Measurements from ENCODE around the gene IL4I1.

The IL4I1 gene

DNA sequence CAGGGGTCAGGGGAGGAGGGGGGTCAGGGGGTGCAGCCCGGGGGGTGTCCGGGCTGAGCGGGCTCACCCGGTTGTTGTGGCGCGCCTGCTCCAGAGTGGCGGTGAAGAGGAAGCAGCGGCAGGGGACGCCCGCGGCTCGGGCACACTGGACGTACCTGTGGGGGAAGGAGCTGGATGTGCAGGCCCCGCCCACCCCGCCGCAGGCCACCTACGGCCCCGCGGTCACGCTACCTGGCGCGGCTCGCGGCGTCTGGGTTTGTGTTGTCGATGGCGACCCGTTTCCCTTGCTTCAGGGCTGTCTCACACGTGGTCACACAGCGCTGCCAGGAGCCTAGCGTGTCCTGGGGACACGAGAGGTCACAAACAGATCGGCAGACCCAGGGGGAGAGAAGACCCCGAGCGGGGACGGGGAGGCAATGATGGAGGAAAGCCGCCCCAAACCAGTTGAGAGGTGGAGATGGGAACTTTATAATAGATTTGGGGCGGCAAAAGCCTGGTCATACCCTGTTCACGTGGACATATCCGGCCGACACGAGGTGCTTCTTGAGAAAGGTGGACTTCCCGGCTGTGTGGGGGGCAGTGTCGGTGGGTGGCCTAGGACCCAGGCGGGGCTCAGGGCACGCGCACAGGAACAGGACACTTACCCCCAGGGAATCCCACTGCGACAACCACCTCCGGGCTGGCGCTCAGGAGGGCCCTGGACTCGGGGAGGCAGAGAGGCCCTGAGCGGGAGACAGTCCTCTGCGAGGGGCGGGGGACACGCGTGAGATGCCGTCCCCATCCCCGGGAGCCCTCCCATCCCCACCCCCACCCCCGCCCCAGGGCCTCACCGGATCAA lies 34.9 kb downstream of the IL4I1 start:
- FAIRE-seq = no peak

DNA sequence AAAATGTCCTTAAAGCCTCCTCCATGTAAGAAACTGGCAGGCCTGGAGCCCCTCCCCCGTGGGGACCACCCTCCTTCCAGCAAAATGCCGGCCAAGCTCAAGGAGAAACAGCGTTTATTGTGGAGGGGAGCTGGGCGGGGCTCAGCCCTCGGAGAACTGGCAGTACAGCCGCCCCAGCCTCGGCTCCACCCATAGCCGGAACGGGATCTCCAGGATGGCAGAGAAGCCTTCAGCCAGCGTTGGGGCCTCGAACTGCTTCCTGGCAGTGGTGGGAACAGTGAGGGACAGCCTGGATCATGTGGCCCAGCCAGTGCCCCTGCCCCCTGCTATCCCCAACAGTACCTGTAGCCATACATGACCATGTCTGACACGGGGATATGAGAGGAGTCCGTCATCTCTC lies 35.6 kb downstream of the IL4I1 start:
- FAIRE-seq = no peak

GRCh38 chr19:49860336-49861102 lies 36.2 kb downstream of the IL4I1 start:
- FAIRE-seq = no peak

GRCh38 chr19:49859682-49860335 lies 36.9 kb downstream of the IL4I1 start:
- no peak for FAIRE-seq

- FAIRE-seq = no peak
These were observed 38.4 kb downstream of the IL4I1 start for GRCh38 chr19:49858088-49858985.

GRCh38 chr19:49857838-49858087 lies 38.9 kb downstream of the IL4I1 start:
- FAIRE-seq = no peak

GRCh38 chr19:49857061-49857837 lies 39.4 kb downstream of the IL4I1 start:
- FAIRE-seq = no peak

- no peak for FAIRE-seq
These were observed 40.1 kb downstream of the IL4I1 start for GRCh38 chr19:49856574-49857021.

DNA sequence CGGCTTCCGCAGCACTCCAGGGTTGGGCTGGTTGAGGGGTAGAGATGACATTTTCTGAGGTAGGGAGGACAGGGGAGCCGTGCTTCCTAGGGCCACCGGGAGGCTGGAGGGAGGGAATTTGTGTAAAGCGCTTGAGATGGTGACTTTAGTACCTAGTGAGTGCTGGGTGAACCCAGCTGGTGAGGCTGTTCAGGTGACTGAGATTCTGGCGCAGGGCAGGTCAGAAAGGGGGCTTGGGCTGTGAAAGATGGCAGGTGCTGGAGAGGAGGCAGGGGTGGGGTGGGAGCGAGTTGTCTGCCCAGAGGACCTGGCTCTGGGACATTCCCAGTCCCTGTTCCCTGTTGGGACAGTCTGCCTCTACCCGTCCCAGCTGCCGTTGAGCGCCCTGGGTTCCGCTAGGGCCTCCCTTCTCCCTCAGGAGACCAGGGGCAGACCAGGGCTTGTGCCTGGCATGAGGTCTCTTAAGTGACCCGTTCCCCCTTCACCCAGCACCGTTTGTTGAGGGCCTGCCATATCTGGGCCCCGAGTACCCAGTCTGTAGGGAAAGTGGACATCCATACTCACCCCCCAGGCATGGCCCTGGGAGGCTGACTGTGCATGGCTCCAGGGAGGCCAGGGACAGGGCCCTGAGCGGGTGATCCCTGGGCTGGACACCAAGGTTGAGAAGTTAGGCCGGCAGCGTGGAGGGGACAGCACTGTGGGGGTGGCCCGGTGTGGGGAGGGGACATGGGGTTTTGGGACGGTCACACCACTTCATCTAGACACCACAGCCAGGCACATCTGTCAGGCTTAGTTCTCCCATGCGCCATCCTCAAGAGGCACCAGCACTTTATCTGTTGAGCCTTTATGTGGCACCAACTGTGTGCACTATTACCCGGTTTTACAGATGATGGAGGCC lies 40.8 kb downstream of the IL4I1 start:
- FAIRE-seq = no peak

DNA sequence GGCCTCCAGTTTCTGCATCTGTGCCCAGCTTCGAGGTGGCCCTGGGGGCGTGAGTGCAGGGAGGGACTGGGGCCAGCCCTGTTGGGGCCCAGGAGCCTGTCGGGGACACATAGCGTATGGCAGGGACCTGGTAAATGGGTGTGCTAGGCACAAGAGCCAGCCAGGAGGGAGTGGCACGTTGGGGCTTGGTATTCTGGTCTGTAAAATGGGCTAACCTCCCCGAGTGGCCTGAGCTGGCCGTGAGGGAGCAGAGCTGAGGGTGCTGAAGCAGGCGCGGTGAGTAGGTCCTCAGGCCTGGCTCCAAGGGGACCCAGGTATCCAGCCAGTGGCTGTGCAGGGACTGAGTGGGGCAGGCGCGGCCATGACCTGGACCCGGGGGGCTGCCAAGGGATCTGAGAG lies 41.4 kb downstream of the IL4I1 start:
- no peak for FAIRE-seq

DNA sequence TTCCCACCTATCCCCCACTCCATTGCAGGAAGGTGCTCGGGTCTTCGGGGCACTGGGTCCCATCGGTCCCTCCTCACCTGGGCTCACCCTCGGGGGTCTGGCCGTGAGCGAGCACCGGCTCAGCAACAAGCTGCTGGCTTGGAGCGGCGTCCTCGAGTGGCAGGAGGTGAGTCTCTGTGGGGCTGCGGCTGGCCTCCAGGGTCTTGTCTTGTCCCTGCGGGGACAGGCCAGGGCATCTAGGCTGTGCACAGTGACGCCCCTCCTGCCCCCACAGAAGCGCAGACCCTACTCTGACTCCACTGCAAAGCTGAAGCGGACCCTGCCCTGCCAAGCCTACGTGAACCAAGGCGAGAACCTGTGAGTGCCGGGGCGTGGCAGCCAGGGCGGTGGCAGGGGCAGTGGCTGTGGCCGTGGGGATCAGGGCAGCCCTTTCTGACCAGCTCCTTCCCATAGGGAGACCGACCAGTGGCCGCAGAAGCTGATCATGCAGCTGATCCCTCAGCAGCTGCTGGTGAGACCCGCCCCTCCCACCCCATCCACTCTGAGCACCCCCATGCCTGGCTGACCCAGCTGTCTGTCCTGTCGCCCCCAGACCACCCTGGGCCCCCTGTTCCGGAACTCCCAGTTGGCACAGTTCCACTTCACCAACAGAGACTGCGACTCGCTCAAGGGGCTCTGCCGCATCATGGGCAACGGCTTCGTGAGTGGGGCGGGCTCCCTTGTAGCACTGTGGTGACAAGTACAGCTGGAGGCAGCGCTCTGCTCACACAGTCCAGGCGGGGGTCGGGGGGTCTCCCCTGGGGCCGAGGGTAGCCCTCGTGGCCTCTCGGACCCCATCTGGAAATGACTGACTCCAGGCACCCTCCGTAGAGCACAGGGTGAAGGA lies 42.1 kb downstream of the IL4I1 start:
- no peak for FAIRE-seq

- FAIRE-seq = no peak
These were observed 42.8 kb downstream of the IL4I1 start for GRCh38 chr19:49853852-49854377.

DNA sequence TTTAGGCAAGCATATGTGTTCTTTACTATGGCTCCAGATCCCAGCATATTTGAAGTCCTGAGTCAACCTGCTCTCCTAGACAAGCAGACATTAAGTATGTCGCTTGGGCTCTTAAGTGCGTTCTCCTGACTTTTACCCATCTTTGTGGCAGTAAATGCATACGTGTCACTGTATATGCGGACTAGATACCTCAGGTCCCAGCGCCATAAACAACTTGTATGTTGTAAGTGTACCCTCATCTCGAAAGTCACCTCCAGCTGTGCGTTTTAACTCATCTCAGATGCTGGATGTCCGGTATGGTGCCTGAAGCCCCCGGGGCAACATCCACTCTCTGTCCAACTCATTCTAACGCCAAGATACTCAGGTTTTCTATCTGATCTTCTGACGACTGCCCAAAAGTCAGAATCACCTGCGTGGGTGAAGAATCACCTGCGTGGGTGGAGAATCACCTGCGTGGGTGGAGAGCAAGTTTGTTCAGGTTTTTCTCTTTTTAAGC lies 44.0 kb downstream of the IL4I1 start:
- FAIRE-seq = no peak

- FAIRE-seq = no peak
These were observed 45.0 kb downstream of the IL4I1 start for GRCh38 chr19:49851456-49852259.

- FAIRE-seq = no peak
These were observed 46.0 kb downstream of the IL4I1 start, which contains the start of gene PTOV1 for GRCh38 chr19:49850487-49851342. TSS of gene PTOV1 (plus strand) at chr19:49851159.

- FAIRE-seq = no peak
These were observed 46.5 kb downstream of the IL4I1 start for GRCh38 chr19:49850221-49850486.

DNA sequence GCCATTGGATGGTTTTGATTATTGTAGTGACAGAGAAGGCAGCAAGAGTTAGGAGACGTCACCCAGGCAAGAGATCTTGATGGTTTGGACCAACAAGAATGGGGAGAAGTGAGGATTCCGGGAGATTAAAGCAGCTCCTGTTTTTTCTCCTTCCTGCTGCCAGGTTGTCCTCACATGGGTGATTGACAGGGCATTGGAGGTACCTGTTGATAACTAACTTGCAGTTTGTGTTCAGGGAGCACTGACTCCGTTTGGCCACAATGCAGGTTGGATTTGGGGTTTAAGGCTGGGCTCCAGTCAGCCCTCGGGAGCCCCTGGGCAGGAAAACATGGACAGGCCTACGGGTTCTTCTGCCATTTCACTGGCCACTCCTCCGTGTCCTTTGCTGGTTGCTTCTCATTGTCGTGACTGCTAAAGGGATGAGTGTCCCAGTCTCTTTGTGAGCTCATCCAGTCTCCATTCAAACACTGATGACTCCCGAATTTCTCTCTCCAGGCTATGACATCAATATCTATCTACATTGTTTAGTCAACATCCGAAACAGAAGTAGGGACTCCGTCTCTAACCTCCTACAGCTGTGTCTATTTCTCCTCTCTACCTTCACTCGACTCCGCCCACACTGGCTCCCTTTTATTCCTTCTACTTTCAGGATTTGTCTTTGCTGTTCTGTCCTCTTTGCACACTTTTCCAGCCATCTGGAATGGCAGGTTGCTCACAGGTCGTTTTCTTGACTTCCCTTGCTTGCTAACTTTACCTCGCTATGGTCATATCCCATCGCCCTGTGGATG lies 47.1 kb downstream of the IL4I1 start:
- FAIRE-seq = no peak

Measured in colon (tissue), 2 donors.